Naive thymus-derived CD4-positive, alpha-beta T cell (primary cell): ENCODE data around the gene ZNF654. TPM values are rescaled to one million over a fixed set of nuclear protein-coding genes. Genes with fewer than 3 reads are reported as not detected.
A peak's percentile ranks its signal among the peaks of the same experiment; 100 is the strongest.

Experiments
- ATAC-seq: fragments of 150-1000 bp; cut with Tn5 transposase; 2 replicates; pipeline ENCODE4 v1.10.0; 2021; ENCODE audit warnings: mild to moderate bottlenecking, moderate library complexity
- CTCF ChIA-PET: fragments of 350-600 bp; sonication (Branson Sonifier 250); formaldehyde crosslinking; loops from one replicate; lab custom pipeline; 2021; ENCODE audit warnings: antibody characterized with exemption; lab: Charles Lee
- POLR2A ChIA-PET: fragments of 350-600 bp; sonication (Branson Sonifier 250); formaldehyde crosslinking; loops from one replicate; lab custom pipeline; 2021; ENCODE audit warnings: antibody characterized with exemption, inconsistent platforms; lab: Charles Lee
- DNase-seq, 9 donors: peaks; one replicate each; pipeline versions ENCODE4 v3.0.0 to v3.0.0-alpha.2; 2020 to 2022; ENCODE audit warnings: mixed read lengths in 1 of 9
- H3K27ac ChIP-seq: one replicate; pipeline ENCODE4 v1.7.0; 2013; ENCODE audit warnings: mild to moderate bottlenecking, low read depth, low read length, moderate library complexity
- H3K27me3 ChIP-seq, 2 donors: one replicate each; pipeline ENCODE4 v1.7.0; 2013; ENCODE audit warnings: low read length in 2 of 2, mild to moderate bottlenecking in 2 of 2, moderate library complexity in 2 of 2; ENCODE audit not compliant: control insufficient read depth in 2 of 2, insufficient read depth in 2 of 2
- H3K36me3 ChIP-seq, 3 experiments: 1 replicate in 2 of 3; 2 replicates in 1 of 3; pipeline ENCODE4 v1.7.0; 2013; ENCODE audit warnings: low read length in 3 of 3, mild to moderate bottlenecking in 3 of 3, moderate library complexity in 1 of 3; ENCODE audit not compliant: insufficient read depth in 3 of 3, control insufficient read depth in 2 of 3
- H3K4me1 ChIP-seq, 2 donors: one replicate each; pipeline ENCODE4 v1.7.0; 2013; ENCODE audit warnings: low read length in 2 of 2, mild to moderate bottlenecking in 2 of 2, moderate library complexity in 1 of 2; ENCODE audit not compliant: control insufficient read depth in 2 of 2, insufficient read depth in 2 of 2
- H3K4me3 ChIP-seq: 2 replicates; pipeline ENCODE4 v1.7.0; 2013; ENCODE audit warnings: mild to moderate bottlenecking, low read length
- H3K9me3 ChIP-seq, 3 experiments: 1 replicate in 2 of 3; 2 replicates in 1 of 3; pipeline ENCODE4 v1.7.0; 2013; ENCODE audit warnings: low read length in 3 of 3; ENCODE audit not compliant: control insufficient read depth in 2 of 3
- H3K27ac Mint-ChIP-seq, 9 donors: one replicate each; pipeline ENCODE4 v1.8.0; 2020 to 2022; ENCODE audit warnings: mixed read lengths in 9 of 9, mild to moderate bottlenecking in 8 of 9, moderate library complexity in 5 of 9, inconsistent platforms in 2 of 9
- H3K27me3 Mint-ChIP-seq, 5 donors: one replicate each; pipeline ENCODE4 v1.8.0; 2021 to 2022; ENCODE audit warnings: mixed read lengths in 5 of 5, mild to moderate bottlenecking in 1 of 5
- H3K36me3 Mint-ChIP-seq, 5 donors: one replicate each; pipeline ENCODE4 v1.8.0; 2020 to 2022; ENCODE audit warnings: mixed read lengths in 5 of 5, mild to moderate bottlenecking in 3 of 5, inconsistent platforms in 1 of 5
- H3K4me1 Mint-ChIP-seq, 7 donors: one replicate each; pipeline ENCODE4 v1.8.0; 2020 to 2022; ENCODE audit warnings: mixed read lengths in 7 of 7, mild to moderate bottlenecking in 3 of 7, inconsistent platforms in 1 of 7
- H3K4me3 Mint-ChIP-seq, 10 donors: one replicate each; pipeline ENCODE4 v1.8.0; 2020 to 2022; ENCODE audit warnings: mild to moderate bottlenecking in 10 of 10, mixed read lengths in 10 of 10, moderate library complexity in 6 of 10, inconsistent platforms in 2 of 10
- H3K9me3 Mint-ChIP-seq, 11 donors: one replicate each; pipeline ENCODE4 v1.8.0; 2020 to 2022; ENCODE audit warnings: mixed read lengths in 11 of 11, mild to moderate bottlenecking in 4 of 11, inconsistent platforms in 1 of 11, moderate library complexity in 1 of 11
- intact Hi-C, 2 donors: fragments of 100-400 bp; cut with micrococcal nuclease; formaldehyde crosslinking; loops; one replicate each; pipeline ENCODE4 v1.15.1; 2023
- polyA plus RNA-seq, 2 donors: library from polyadenylated mRNA; unstranded; fragments of 300-500 nt; fragmentation: Illumina TruSeq; gene quantifications; one replicate each; pipeline ENCODE4 v1.2.3, GENCODE V29; 2021
- total RNA-seq, 6 experiments: library from RNA in 5 of 6; stranded (reverse) in 5 of 6; gene quantifications; 1 replicate in 5 of 6; 2 replicates in 1 of 6; pipeline ENCODE4 v1.2.3 and lab custom pipeline; 2021 to 2026

The ZNF654 gene
- total and polyA plus RNA-seq, 7 experiments from 2014 or later = 11.4 to 32.2 (median 13.3) TPM

DNA sequence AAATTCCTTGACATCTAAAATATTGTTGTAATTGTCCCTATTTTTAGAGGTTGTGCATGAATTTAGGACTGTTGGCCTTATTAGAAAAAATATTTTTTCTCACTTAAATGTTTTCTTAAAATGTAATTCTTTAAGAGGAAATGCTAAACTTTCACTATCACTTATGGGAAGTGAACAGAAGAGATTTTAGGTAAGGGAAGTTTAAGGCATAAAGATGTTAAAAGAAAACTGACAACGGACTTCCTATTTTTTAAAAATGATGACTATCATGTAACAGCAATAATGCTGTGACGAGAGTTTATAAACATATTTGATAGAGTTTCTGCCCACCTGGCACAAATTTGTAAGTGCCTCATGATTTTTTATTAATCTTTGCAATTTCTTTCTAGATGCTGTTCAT is 93.8 kb downstream of the ZNF654 start:
- POLR2A ChIA-PET = no interaction called here
- peaks cover 13 to 21% of the 10 kb centered on the region in 2 donors for H3K4me1 ChIP-seq
- no peak overlapping the region for H3K27ac ChIP-seq
- Mint-ChIP-seq H3K36me3 (peaks cover 5 to 24% (median 22%) of the 10 kb centered on the region in 5 donors), H3K4me1 (peaks cover 25 to 67% (median 63%) of the 10 kb centered on the region in 7 donors), H3K9me3 (no peaks in the 10 kb centered on the region), H3K27ac (peak overlapping the region in 7 of 9 donors; percentile 3 to 75 (median 42)), H3K4me3 (peak overlapping the region in 8 of 10 donors; percentile 11 to 98 (median 42)), H3K27me3 (no peaks in the 10 kb centered on the region)
- no peaks in the 10 kb centered on the region for H3K9me3 ChIP-seq
- peaks cover 9 to 28% (median 11%) of the 10 kb centered on the region in 3 experiments for H3K36me3 ChIP-seq
- no peaks in the 10 kb centered on the region for H3K27me3 ChIP-seq
- no peak for DNase-seq
- CTCF ChIA-PET = no interaction called here
- no peak overlapping the region for H3K4me3 ChIP-seq
- intact Hi-C loops = loop anchor here in 1 of 2 donors (10.0 kb wide), 1 partner anchor 888 kb away; no protein-coding TSS in a partner anchor
- ATAC-seq = no peak

GRCh38 chr3:88166419-88166971 is 107.4 kb downstream of the ZNF654 start:
- H3K4me3 Mint-ChIP-seq = no peak overlapping the region
- no peaks in the 10 kb centered on the region for H3K9me3 Mint-ChIP-seq
- H3K27me3 Mint-ChIP-seq = no peaks in the 10 kb centered on the region
- DNase-seq (no peak), ATAC-seq (no peak)
- CTCF ChIA-PET = no interaction called here
- H3K27ac Mint-ChIP-seq = no peak overlapping the region
- Histone ChIP-seq H3K27ac (no peak overlapping the region), H3K4me3 (no peak overlapping the region), H3K9me3 (no peaks in the 10 kb centered on the region), H3K27me3 (no peaks in the 10 kb centered on the region), H3K4me1 (no peaks in the 10 kb centered on the region), H3K36me3 (peaks cover 0 to 5% (median 0%) of the 10 kb centered on the region in 3 experiments)
- H3K4me1 Mint-ChIP-seq = peaks cover 5 to 23% (median 13%) of the 10 kb centered on the region in 7 donors
- peaks cover 5 to 51% (median 25%) of the 10 kb centered on the region in 5 donors for H3K36me3 Mint-ChIP-seq
- intact Hi-C loops = no loop called here
- POLR2A ChIA-PET = no interaction called here

- peaks cover 0 to 5% (median 0%) of the 10 kb centered on the region in 3 experiments for H3K36me3 ChIP-seq
- CTCF ChIA-PET = no interaction called here
- no peaks in the 10 kb centered on the region for H3K9me3 ChIP-seq
- POLR2A ChIA-PET = interaction anchor here (0.6 kb wide), 1 partner anchor 57 kb away, joined by 4 read pairs; no protein-coding TSS in a partner anchor
- H3K27ac ChIP-seq = no peak overlapping the region
- DNase-seq = no peak
- H3K27me3 Mint-ChIP-seq = no peaks in the 10 kb centered on the region
- ATAC-seq = no peak
- no peaks in the 10 kb centered on the region for H3K4me1 ChIP-seq
- intact Hi-C loops = no loop called here
- peaks cover 3 to 18% (median 10%) of the 10 kb centered on the region in 7 donors for H3K4me1 Mint-ChIP-seq
- no peaks in the 10 kb centered on the region for H3K27me3 ChIP-seq
- H3K27ac Mint-ChIP-seq = no peak overlapping the region
- no peak overlapping the region for H3K4me3 ChIP-seq
- H3K36me3 Mint-ChIP-seq = peaks cover 5 to 50% (median 22%) of the 10 kb centered on the region in 5 donors
- H3K4me3 Mint-ChIP-seq = no peak overlapping the region
- H3K9me3 Mint-ChIP-seq = peaks cover 0 to 4% (median 0%) of the 10 kb centered on the region in 11 donors
Observed at GRCh38 chr3:88167173-88167572, 108.1 kb downstream of the ZNF654 start.

DNA sequence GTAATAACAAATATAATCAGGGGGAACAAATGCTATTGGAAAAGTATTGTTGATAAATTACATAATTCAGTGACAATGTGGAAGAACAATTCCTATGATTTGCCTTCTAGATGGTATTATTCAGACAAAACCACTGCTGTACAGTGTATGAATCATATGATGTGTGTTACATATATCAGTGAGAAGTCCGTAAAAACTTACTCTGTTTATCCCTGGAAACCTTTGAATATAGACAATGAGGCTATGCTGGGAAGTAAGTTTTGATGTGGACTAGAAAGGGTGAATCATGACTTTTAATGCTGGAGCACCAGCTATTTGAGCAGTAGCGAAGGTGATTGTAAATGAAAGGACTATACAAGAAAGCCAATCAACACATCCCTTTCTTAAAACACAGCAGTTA is 108.6 kb downstream of the ZNF654 start:
- Histone ChIP-seq H3K27me3 (no peaks in the 10 kb centered on the region), H3K4me3 (no peak overlapping the region), H3K9me3 (no peaks in the 10 kb centered on the region), H3K36me3 (peaks cover 0 to 4% (median 0%) of the 10 kb centered on the region in 3 experiments), H3K4me1 (no peaks in the 10 kb centered on the region), H3K27ac (no peak overlapping the region)
- CTCF ChIA-PET = no interaction called here
- intact Hi-C loops = no loop called here
- ATAC-seq (no peak), DNase-seq (no peak)
- Mint-ChIP-seq H3K27ac (no peak overlapping the region), H3K27me3 (no peaks in the 10 kb centered on the region), H3K4me1 (peaks cover 3 to 14% (median 8%) of the 10 kb centered on the region in 7 donors), H3K4me3 (no peak overlapping the region), H3K9me3 (peaks cover 0 to 4% (median 0%) of the 10 kb centered on the region in 11 donors), H3K36me3 (peaks cover 5 to 49% (median 20%) of the 10 kb centered on the region in 5 donors)
- POLR2A ChIA-PET = interaction anchor here (0.6 kb wide), 1 partner anchor 58 kb away, joined by 4 read pairs; no protein-coding TSS in a partner anchor

DNA sequence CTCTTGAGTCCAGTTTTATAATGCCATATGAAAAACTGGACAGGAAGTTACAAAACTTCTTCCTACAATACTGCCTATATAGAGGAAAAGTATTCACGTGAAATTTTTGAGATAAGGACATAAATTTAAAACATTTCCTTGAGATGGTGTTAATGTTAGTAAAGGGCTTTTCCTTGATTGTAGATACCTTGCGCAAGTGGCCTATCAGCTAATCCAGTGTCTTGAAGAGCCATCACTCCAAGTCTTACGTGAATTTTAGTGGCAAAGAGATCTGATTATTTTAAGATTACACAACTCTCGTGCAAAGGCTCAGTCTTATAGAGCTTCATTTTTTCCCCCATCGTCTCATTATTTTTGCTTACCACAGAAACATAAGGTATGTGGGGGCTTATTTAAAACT is 109.1 kb downstream of the ZNF654 start:
- Histone ChIP-seq H3K27me3 (no peaks in the 10 kb centered on the region), H3K27ac (no peak overlapping the region), H3K4me3 (no peak overlapping the region), H3K36me3 (no peaks in the 10 kb centered on the region), H3K4me1 (no peaks in the 10 kb centered on the region), H3K9me3 (no peaks in the 10 kb centered on the region)
- Mint-ChIP-seq H3K27ac (no peak overlapping the region), H3K9me3 (peaks cover 0 to 4% (median 0%) of the 10 kb centered on the region in 11 donors), H3K4me1 (peaks cover 0 to 10% (median 6%) of the 10 kb centered on the region in 7 donors), H3K27me3 (no peaks in the 10 kb centered on the region), H3K4me3 (no peak overlapping the region), H3K36me3 (peaks cover 4 to 47% (median 16%) of the 10 kb centered on the region in 5 donors)
- no peak for ATAC-seq
- ChIA-PET CTCF (no interaction called here), POLR2A (interaction anchor here (0.7 kb wide), 1 partner anchor 914 kb away, joined by 4 read pairs; no protein-coding TSS in a partner anchor)
- no peak for DNase-seq
- intact Hi-C loops = no loop called here

GRCh38 chr3:88180398-88180999 is 121.4 kb downstream of the ZNF654 start:
- H3K27ac ChIP-seq = no peak overlapping the region
- Mint-ChIP-seq H3K9me3 (peaks cover 2 to 28% (median 14%) of the 10 kb centered on the region in 11 donors), H3K27me3 (peaks cover 0 to 14% (median 4%) of the 10 kb centered on the region in 5 donors), H3K4me3 (no peak overlapping the region), H3K27ac (no peak overlapping the region), H3K36me3 (peaks cover 0 to 11% (median 5%) of the 10 kb centered on the region in 5 donors), H3K4me1 (peaks cover 0 to 8% (median 0%) of the 10 kb centered on the region in 7 donors)
- ATAC-seq (no peak), DNase-seq (peak in 7 of 9 donors; percentile 9 to 38 (median 30))
- no peaks in the 10 kb centered on the region for H3K36me3 ChIP-seq
- no peak overlapping the region for H3K4me3 ChIP-seq
- H3K4me1 ChIP-seq = no peaks in the 10 kb centered on the region
- H3K27me3 ChIP-seq = no peaks in the 10 kb centered on the region
- intact Hi-C loops = loop anchor here (1.0 to 2.0 kb wide), 5 partner anchors 178 to 920 kb away; no protein-coding TSS in a partner anchor
- H3K9me3 ChIP-seq = no peaks in the 10 kb centered on the region
- ChIA-PET POLR2A (no interaction called here), CTCF (interaction anchor here (0.8 to 1.9 kb wide), 3 partner anchors 70 to 882 kb away, joined by 3 to 12 read pairs (median 3); no protein-coding TSS in a partner anchor)
